Natural killer cell (primary cell): ENCODE measurements around the gene RABL3. TPM values are rescaled to one million over a fixed set of nuclear protein-coding genes. Genes with fewer than 3 reads are reported as not detected.

Experiments used
- ATAC-seq, 3 donors: fragments of 150-1000 bp in 2 of 3; fragments of 200-7000 bp in 1 of 3; cut with Tn5 transposase; 1 replicate in 1 of 3; 2 replicates in 2 of 3; pipeline ENCODE4 v1.10.0; 2021; ENCODE audit warnings: mild to moderate bottlenecking in 2 of 3, moderate library complexity in 2 of 3
- DNase-seq, 2 donors: peaks; one replicate each; pipeline versions ENCODE4 v3.0.0 to v3.0.0-alpha.2; 2013 to 2021; ENCODE audit warnings: mixed read lengths in 1 of 2
- H3K27ac ChIP-seq: one replicate; pipeline ENCODE4 v1.5.1; 2013; ENCODE audit warnings: mild to moderate bottlenecking, low read length
- H3K27me3 ChIP-seq: one replicate; pipeline ENCODE4 v1.6.1; 2013; ENCODE audit warnings: low read length; ENCODE audit not compliant: control insufficient read depth, insufficient read depth
- H3K36me3 ChIP-seq: one replicate; pipeline ENCODE4 v1.6.1; 2013; ENCODE audit warnings: low read length; ENCODE audit not compliant: control insufficient read depth, insufficient read depth
- H3K4me1 ChIP-seq: one replicate; pipeline ENCODE4 v1.6.1; 2013; ENCODE audit warnings: low read length; ENCODE audit not compliant: control insufficient read depth, insufficient read depth
- H3K4me3 ChIP-seq: one replicate; pipeline ENCODE4 v1.5.1; 2013; ENCODE audit warnings: low read length
- H3K9me3 ChIP-seq: one replicate; pipeline ENCODE4 v1.6.1; 2013; ENCODE audit warnings: low read length; ENCODE audit not compliant: control insufficient read depth, insufficient read depth
- H3K27ac Mint-ChIP-seq, 2 donors: one replicate each; pipeline ENCODE4 v1.8.0; 2022; ENCODE audit warnings: mild to moderate bottlenecking in 2 of 2, mixed read lengths in 2 of 2, moderate library complexity in 1 of 2
- H3K27me3 Mint-ChIP-seq, 2 donors: one replicate each; pipeline ENCODE4 v1.8.0; 2022; ENCODE audit warnings: low read depth in 2 of 2, mixed read lengths in 2 of 2
- H3K36me3 Mint-ChIP-seq: one replicate; pipeline ENCODE4 v1.8.0; 2022; ENCODE audit warnings: mixed read lengths
- H3K4me1 Mint-ChIP-seq, 2 donors: one replicate each; pipeline ENCODE4 v1.8.0; 2022; ENCODE audit warnings: mixed read lengths in 2 of 2
- H3K4me3 Mint-ChIP-seq: one replicate; pipeline ENCODE4 v1.8.0; 2022; ENCODE audit warnings: mild to moderate bottlenecking, moderate library complexity, mixed read lengths
- H3K9me3 Mint-ChIP-seq, 2 donors: one replicate each; pipeline ENCODE4 v1.8.0; 2022; ENCODE audit warnings: mixed read lengths in 2 of 2
- CTCF ChIP-seq: fragments of 200-600 bp; IDR thresholded peaks from one replicate; pipeline ENCODE4 v1.8.0; 2022; ENCODE audit warnings: antibody characterized with exemption
- WGBS: methylation state at CpG from one replicate; pipeline ENCODE4 v1.1.7; 2013; ENCODE audit warnings: missing lambda C conversion rate; ENCODE audit not compliant: insufficient coverage; 5-methylcytosine and 5-hydroxymethylcytosine counted together
- intact Hi-C: fragments of 100-400 bp; cut with micrococcal nuclease; formaldehyde crosslinking; loops from one replicate; pipeline ENCODE4 v1.14.2; 2022
- total RNA-seq, 4 donors: library from RNA; stranded (reverse); fragments of 120-200 nt in 1 of 4; gene quantifications; one replicate each; pipeline versions ENCODE4 v1.2.3 to v1.2.4, GENCODE V29; 2013 to 2022

Gene RABL3
- total RNA-seq, 3 donors from 2014 or later (not counting 1 experiment from before 2014, with no cell fraction given), result 11.7 to 18.4 (median 16.7) TPM

DNA sequence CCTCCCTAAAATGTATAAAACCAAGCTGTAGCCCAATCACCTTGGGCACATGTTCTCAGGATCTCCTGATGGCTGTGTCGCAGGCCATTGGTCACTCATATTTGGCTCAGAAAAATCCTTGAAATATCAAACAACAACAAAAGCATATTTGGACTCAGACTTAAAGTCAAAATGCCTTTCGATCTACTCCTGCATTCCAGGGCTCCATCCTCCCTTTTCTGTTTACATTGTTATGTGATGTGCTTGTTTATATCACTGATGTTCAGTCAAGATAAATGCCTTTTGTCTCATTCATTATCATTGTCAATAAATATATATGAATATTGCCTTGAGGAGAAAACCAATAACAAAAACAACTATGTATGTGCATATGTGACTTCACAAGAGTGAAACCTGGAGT lies 92.0 kb downstream of the RABL3 start:
- Mint-ChIP-seq H3K27me3 (no peaks in the 10 kb centered on the region), H3K9me3 (no peaks in the 10 kb centered on the region), H3K4me3 (no peak overlapping the region), H3K27ac (no peak overlapping the region), H3K36me3 (no peaks in the 10 kb centered on the region), H3K4me1 (no peaks in the 10 kb centered on the region)
- Histone ChIP-seq H3K27me3 (no peaks in the 10 kb centered on the region), H3K9me3 (no peaks in the 10 kb centered on the region), H3K36me3 (no peaks in the 10 kb centered on the region), H3K4me3 (no peak overlapping the region), H3K4me1 (no peaks in the 10 kb centered on the region), H3K27ac (no peak overlapping the region)
- no peak for DNase-seq
- intact Hi-C loops, result no loop called here
- no peak for ATAC-seq
- WGBS, result 100% methylated on average over 1 of the region's 2 CpGs
- TF ChIP-seq CTCF, result no peak

- no peak for DNase-seq
- H3K27ac Mint-ChIP-seq, result no peak overlapping the region
These were observed 92.5 kb downstream of the RABL3 start for GRCh38 chr3:120649830-120650233.

DNA sequence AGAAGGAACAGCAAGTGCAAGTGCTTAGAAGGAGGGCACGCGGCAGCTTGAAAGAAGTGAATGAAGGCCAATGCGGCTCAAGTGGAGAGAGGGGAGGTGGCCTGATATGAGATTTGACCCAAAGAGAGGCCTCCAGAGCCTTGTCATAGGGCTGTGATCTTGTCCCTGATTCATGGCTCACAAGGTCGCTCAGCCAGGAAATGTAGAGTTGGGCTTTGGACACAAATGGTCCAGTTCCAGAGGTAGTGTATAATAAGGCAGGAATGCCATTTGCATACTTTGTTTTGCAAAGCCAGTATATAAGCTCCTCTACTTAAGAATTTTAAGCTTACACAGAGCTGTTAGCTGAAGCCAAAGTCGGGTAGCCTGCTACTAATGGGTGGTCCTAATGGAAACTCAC lies 94.0 kb downstream of the RABL3 start:
- Histone ChIP-seq H3K4me3 (no peak overlapping the region), H3K36me3 (no peaks in the 10 kb centered on the region), H3K9me3 (no peaks in the 10 kb centered on the region), H3K27me3 (no peaks in the 10 kb centered on the region), H3K27ac (no peak overlapping the region), H3K4me1 (no peaks in the 10 kb centered on the region)
- no peak for ATAC-seq
- 84% methylated on average over 5 of the region's 5 CpGs for WGBS
- TF ChIP-seq CTCF, result no peak
- Mint-ChIP-seq H3K4me1 (no peaks in the 10 kb centered on the region), H3K9me3 (no peaks in the 10 kb centered on the region), H3K36me3 (no peaks in the 10 kb centered on the region), H3K4me3 (no peak overlapping the region), H3K27ac (no peak overlapping the region), H3K27me3 (no peaks in the 10 kb centered on the region)
- no peak for DNase-seq
- intact Hi-C loops, result no loop called here

More at GRCh38 chr3:120649830-120650233, 92.5 kb downstream of the RABL3 start:
- intact Hi-C loops, result no loop called here
- H3K27me3 Mint-ChIP-seq, result no peaks in the 10 kb centered on the region
- no peak overlapping the region for H3K4me3 Mint-ChIP-seq
- no peaks in the 10 kb centered on the region for H3K27me3 ChIP-seq
- H3K4me3 ChIP-seq, result no peak overlapping the region
- H3K27ac ChIP-seq, result no peak overlapping the region
- 61% methylated on average over 2 of the region's 3 CpGs for WGBS
- TF ChIP-seq CTCF, result no peak
- H3K9me3 ChIP-seq, result no peaks in the 10 kb centered on the region
- no peak for ATAC-seq
- H3K36me3 ChIP-seq, result no peaks in the 10 kb centered on the region
- H3K4me1 Mint-ChIP-seq, result no peaks in the 10 kb centered on the region
- no peaks in the 10 kb centered on the region for H3K36me3 Mint-ChIP-seq
- no peaks in the 10 kb centered on the region for H3K4me1 ChIP-seq
- H3K9me3 Mint-ChIP-seq, result no peaks in the 10 kb centered on the region

DNA sequence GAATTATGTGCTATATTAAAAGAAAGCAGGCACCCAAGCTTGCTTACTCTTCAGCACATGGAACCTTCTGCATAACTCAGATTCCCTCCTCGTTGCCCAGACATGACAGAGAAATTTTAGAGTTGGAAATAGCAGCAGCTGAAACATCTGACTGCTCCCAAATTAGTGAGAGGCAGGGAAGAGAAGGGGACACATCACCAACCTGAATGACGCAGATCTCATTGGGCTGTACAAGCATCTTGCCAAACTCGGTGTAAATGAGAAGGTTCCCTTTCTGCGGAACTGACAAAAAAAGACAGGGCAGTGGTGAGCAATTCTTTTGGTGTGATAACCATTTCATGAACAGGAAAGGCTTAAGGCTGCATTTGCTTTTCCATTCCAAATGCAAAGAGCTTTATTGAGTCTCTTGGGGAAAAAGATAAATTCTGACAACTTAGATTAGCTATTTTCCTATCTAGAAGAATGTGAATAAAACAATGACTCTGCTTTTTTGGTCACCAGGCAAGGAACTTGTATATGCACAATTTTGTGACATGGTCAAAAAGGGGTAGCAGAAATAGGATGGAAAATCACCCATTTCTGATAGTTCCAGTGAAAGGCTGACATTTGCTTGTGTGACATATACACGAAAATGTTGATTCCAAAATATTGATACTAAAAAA lies 95.4 kb downstream of the RABL3 start:
- no peaks in the 10 kb centered on the region for H3K9me3 ChIP-seq
- Mint-ChIP-seq H3K36me3 (no peaks in the 10 kb centered on the region), H3K27ac (no peak overlapping the region), H3K9me3 (no peaks in the 10 kb centered on the region), H3K27me3 (no peaks in the 10 kb centered on the region), H3K4me1 (no peaks in the 10 kb centered on the region), H3K4me3 (no peak overlapping the region)
- no peaks in the 10 kb centered on the region for H3K36me3 ChIP-seq
- H3K27me3 ChIP-seq, result no peaks in the 10 kb centered on the region
- no peak overlapping the region for H3K4me3 ChIP-seq
- ATAC-seq (no peak), DNase-seq (no peak)
- 91% methylated on average over 5 of the region's 5 CpGs for WGBS
- intact Hi-C loops, result no loop called here
- H3K27ac ChIP-seq, result no peak overlapping the region
- no peak for TF ChIP-seq CTCF
- no peaks in the 10 kb centered on the region for H3K4me1 ChIP-seq
